Measurements from ENCODE around the gene ELMO1.

The ELMO1 gene

DNA sequence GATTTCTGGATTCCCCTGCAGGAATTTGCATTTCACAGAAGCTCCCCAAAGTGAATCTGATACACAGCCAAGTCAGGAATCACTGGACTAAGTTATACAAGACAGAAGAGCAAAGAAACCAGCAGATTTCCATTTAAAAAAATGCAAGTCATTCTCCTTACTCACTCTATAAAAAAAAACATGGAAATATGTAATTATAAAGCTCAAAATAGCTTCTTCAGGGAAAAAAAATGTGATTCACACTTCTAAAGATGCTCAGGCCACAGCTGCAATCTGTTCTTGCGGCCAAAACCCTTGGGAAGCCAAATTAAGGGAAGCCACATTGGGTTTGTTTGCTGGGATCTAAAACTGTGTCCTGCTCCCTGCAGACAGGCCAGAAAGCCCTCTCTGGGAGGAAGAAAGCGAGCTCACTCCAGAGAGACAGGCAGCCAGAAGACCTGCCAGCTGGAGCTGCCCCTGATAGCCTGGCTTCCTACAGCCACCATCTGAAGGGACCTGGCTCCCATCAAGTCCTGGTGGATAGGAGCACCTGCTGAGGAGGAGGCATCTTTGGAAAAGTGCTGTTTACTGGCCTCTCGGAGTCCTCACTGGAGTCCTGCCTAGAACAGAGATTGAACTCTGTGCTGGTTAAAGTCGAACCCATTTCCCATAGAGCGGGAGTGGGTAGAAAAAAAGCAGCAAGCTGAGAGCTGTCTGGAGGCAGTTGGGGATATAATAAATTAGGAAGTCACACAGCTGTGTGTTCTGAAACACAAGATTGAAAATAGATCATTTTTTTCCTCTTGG, 365.2 kb downstream of the ELMO1 start:
- in situ Hi-C loops (cut with MboI; ENCODE audit: low pct_unique_long_range_greater_than_20kb, low sequenced_read_pairs, unreplicated experiment) = no loop called here
- no peak for DNase-seq (ENCODE audit: low spot score)
- no peak for TF ChIP-seq CTCF (IDR thresholded peaks at IDR 0.05; ENCODE audit: extremely low read depth, insufficient read depth, missing control alignments)

DNA sequence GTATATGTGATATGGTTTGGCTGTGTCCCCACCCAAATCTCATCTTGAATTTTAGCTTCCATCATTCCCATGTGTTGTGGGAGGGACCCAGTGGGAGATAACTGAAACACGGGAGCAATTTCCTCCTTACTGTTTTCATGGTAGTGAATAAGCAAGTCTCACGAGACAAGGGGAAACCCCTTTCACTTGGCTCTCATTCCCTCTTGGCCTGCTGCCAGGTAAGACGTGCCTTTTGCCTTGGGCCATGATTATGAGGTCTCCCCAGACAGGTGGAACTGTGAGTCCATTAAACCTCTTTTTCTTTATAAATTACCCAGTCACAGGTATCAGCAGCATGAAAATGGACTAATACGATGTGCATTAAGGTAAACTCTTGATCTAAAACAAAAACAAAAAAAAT, 367.2 kb downstream of the ELMO1 start:
- in situ Hi-C loops (cut with MboI; ENCODE audit: low pct_unique_long_range_greater_than_20kb, low sequenced_read_pairs, unreplicated experiment) = no loop called here
- no peak for DNase-seq (ENCODE audit: low spot score)
- TF ChIP-seq CTCF (IDR thresholded peaks at IDR 0.05; ENCODE audit: extremely low read depth, insufficient read depth, missing control alignments) = no peak

- DNase-seq (ENCODE audit: low spot score) = no peak
- in situ Hi-C loops (cut with MboI; ENCODE audit: low pct_unique_long_range_greater_than_20kb, low sequenced_read_pairs, unreplicated experiment) = no loop called here
- no peak for TF ChIP-seq CTCF (IDR thresholded peaks at IDR 0.05; ENCODE audit: extremely low read depth, insufficient read depth, missing control alignments)
Measured at GRCh38 chr7:37079420-37079819, 369.2 kb downstream of the ELMO1 start.

- TF ChIP-seq CTCF (IDR thresholded peaks at IDR 0.05; ENCODE audit: extremely low read depth, insufficient read depth, missing control alignments) = no peak
- in situ Hi-C loops (cut with MboI; ENCODE audit: low pct_unique_long_range_greater_than_20kb, low sequenced_read_pairs, unreplicated experiment) = no loop called here
- no peak for DNase-seq (ENCODE audit: low spot score)
Measured at GRCh38 chr7:37076668-37077067, 372.0 kb downstream of the ELMO1 start.

GRCh38 chr7:37074370-37074769, 374.3 kb downstream of the ELMO1 start:
- no peak for DNase-seq (ENCODE audit: low spot score)
- in situ Hi-C loops (cut with MboI; ENCODE audit: low pct_unique_long_range_greater_than_20kb, low sequenced_read_pairs, unreplicated experiment) = no loop called here
- no peak for TF ChIP-seq CTCF (IDR thresholded peaks at IDR 0.05; ENCODE audit: extremely low read depth, insufficient read depth, missing control alignments)

DNA sequence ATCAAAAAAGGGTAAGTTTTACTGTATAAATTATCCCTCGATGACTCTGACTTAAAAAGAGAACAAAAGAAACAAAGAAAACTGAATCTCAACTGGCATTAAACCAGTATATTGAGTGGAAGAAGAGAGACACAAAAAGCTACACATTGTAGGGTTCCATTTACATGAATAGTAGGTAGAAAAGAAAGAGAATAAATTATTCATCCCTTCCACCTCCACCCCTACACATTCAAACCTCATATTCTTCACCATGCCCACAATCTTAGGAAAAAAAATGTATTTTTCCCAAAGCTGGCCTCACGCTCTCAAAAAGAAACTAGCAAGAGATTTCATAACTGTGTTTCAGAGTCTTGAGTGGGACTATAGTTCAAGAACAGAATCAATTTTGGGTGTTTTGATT, 377.5 kb downstream of the ELMO1 start:
- DNase-seq (ENCODE audit: low spot score) = no peak
- in situ Hi-C loops (cut with MboI; ENCODE audit: low pct_unique_long_range_greater_than_20kb, low sequenced_read_pairs, unreplicated experiment) = no loop called here
- TF ChIP-seq CTCF (IDR thresholded peaks at IDR 0.05; ENCODE audit: extremely low read depth, insufficient read depth, missing control alignments) = no peak

Data from GM13977 (cell line).